GM12878 (cell line): ENCODE results near the gene CTSK. TPM values are rescaled to one million over a fixed set of nuclear protein-coding genes. Genes with fewer than 3 reads are reported as not detected.

Experiments used
- ATAC-seq: fragments of 200-7000 bp; cut with Tn5 transposase; 3 replicates; pipeline ENCODE4 v1.9.1; 2020; ENCODE audit warnings: mild to moderate bottlenecking, moderate library complexity
- BruUV-seq: library from RNA; stranded (reverse); fragments of 400-500 nt; replicated peaks from 2 replicates; lab custom pipeline; 2021; lab: Mats Ljungman, UMichigan
- CTCF ChIA-PET: fragments of 300-600 bp; sonication (Branson Sonifier 250); formaldehyde crosslinking; extraction: SDS; loops from one replicate; lab custom pipeline; 2021; ENCODE audit warnings: inconsistent platforms; lab: Yijun Ruan, JAX
- POLR2A ChIA-PET: fragments of 350-600 bp; formaldehyde crosslinking; extraction: SDS; loops from one replicate; lab custom pipeline; 2021; ENCODE audit warnings: inconsistent platforms; lab: Charles Lee
- RAD21 ChIA-PET: fragments of 300-600 bp; sonication (Branson Sonifier 250); formaldehyde crosslinking; loops from one replicate; lab custom pipeline; 2023; ENCODE audit warnings: antibody characterized with exemption; ENCODE audit not compliant: unreplicated experiment; lab: Charles Lee
- SMC1A ChIA-PET: fragments of 300-600 bp; sonication (Branson Sonifier 250); formaldehyde crosslinking; loops from one replicate; lab custom pipeline; 2023; ENCODE audit not compliant: unreplicated experiment, uncharacterized antibody; lab: Charles Lee
- DNase-seq: peaks from one replicate; pipeline ENCODE4 v3.0.0-alpha.2; 2011; ENCODE audit warnings: low read depth, low spot score
- FAIRE-seq: peaks from 3 replicates; lab custom pipeline; 2011; peaks lifted over from hg19 to GRCh38; lab: Jason Lieb, UNC
- H2AFZ ChIP-seq: 2 replicates; pipeline ENCODE4 v1.6.0; 2011; ENCODE audit warnings: low read depth, low read length, control low read depth; ENCODE audit not compliant: control insufficient read depth
- H3K27ac ChIP-seq: 2 replicates; pipeline ENCODE4 v1.5.1; 2011; ENCODE audit warnings: control low read depth; ENCODE audit not compliant: control insufficient read depth, insufficient read depth
- H3K27me3 ChIP-seq, 2 experiments: replicated peaks in 1 of 2; 2 replicates each; pipeline versions ENCODE4 v1.6.0 to v1.6.1; 2011; ENCODE audit warnings: low read length in 1 of 2; ENCODE audit not compliant: control insufficient read depth in 2 of 2, insufficient read depth in 2 of 2
- H3K36me3 ChIP-seq, 2 experiments: 2 replicates each; pipeline ENCODE4 v1.5.1; 2011; ENCODE audit warnings: low read length in 1 of 2; ENCODE audit not compliant: control insufficient read depth in 2 of 2, insufficient read depth in 2 of 2
- H3K4me1 ChIP-seq: 2 replicates; pipeline ENCODE4 v1.6.1; 2011; ENCODE audit warnings: mild to moderate bottlenecking, low read length, moderate library complexity, mixed read lengths; ENCODE audit not compliant: control insufficient read depth, insufficient read depth
- H3K4me2 ChIP-seq: 2 replicates; pipeline ENCODE4 v1.6.0; 2011; ENCODE audit warnings: control low read depth; ENCODE audit not compliant: control insufficient read depth, insufficient read depth
- H3K4me3 ChIP-seq: fragments of 200-600 bp; sonication (generic); 2 replicates; pipeline ENCODE4 v1.5.1; 2016
- H3K79me2 ChIP-seq: 2 replicates; pipeline ENCODE4 v1.6.0; 2011; ENCODE audit warnings: low read length; ENCODE audit not compliant: control insufficient read depth, insufficient read depth
- H3K9ac ChIP-seq: 2 replicates; pipeline ENCODE4 v1.8.0; 2011; ENCODE audit warnings: low read length, control low read depth, mixed read lengths; ENCODE audit not compliant: control insufficient read depth, insufficient read depth
- H3K9me3 ChIP-seq: replicated peaks from 3 replicates; pipeline ENCODE4 v1.5.1; 2011; ENCODE audit warnings: mild to moderate bottlenecking, low read length; ENCODE audit not compliant: control insufficient read depth, insufficient read depth
- H4K20me1 ChIP-seq: 2 replicates; pipeline ENCODE4 v1.6.0; 2011; ENCODE audit not compliant: control insufficient read depth, insufficient read depth
- EGR1 ChIP-seq, 2 experiments: IDR thresholded peaks; 1 replicate in 1 of 2; 2 replicates in 1 of 2; pipeline ENCODE4 v1.6.1; 2011 to 2012; ENCODE audit warnings: low read depth in 2 of 2, low read length in 2 of 2, borderline replicate concordance in 1 of 2, mild to moderate bottlenecking in 1 of 2, moderate library complexity in 1 of 2
- FOS ChIP-seq: IDR thresholded peaks from 3 replicates; pipeline ENCODE4 v1.6.1; 2011; ENCODE audit warnings: borderline replicate concordance; ENCODE audit not compliant: insufficient read length; ENCODE audit errors: extremely low read depth
- HDGF ChIP-seq: fragments of 450-650 bp; IDR thresholded peaks from 2 replicates; pipeline ENCODE4 v1.6.1; 2016; ENCODE audit warnings: antibody characterized with exemption
- NBN ChIP-seq: fragments of 450-650 bp; IDR thresholded peaks from 2 replicates; pipeline ENCODE4 v1.6.1; 2016
- WGBS: methylation state at CpG from one replicate; pipeline ENCODE4 v1.1.6; 2016; ENCODE audit warnings: low lambda C conversion rate; ENCODE audit not compliant: insufficient replicate concordance, insufficient coverage; ENCODE audit errors: missing lambda C conversion rate; 5-methylcytosine and 5-hydroxymethylcytosine counted together
- in situ Hi-C: fragments of 300-500 bp; cut with MboI; formaldehyde crosslinking; loops from 9 replicates; pipeline ENCODE4 v1.14.3; 2018; ENCODE audit warnings: mixed read lengths
- intact Hi-C: fragments of 100-400 bp; cut with micrococcal nuclease; formaldehyde crosslinking; loops from one replicate; pipeline ENCODE4 v1.14.2; 2022; ENCODE audit not compliant: unreplicated experiment
- polyA plus RNA-seq, 11 experiments: library from polyadenylated mRNA; depleted of rRNA in 4 of 11; unstranded in 6 of 11; stranded (reverse) in 5 of 11; fragments of >200 nt; fragmentation: Nextera tagmentation in 4 of 11; fragmentation: Illumina TruSeq in 1 of 11; extraction: Ambion mirVana in 4 of 11; extraction: Trizol in 1 of 11; gene quantifications; 1 replicate in 1 of 11; 2 replicates in 10 of 11; pipeline versions ENCODE4 v1.2.1 to v1.2.3, GENCODE V29; 2011 to 2016; ENCODE audit warnings: inconsistent platforms in 2 of 11, missing spikeins in 2 of 11, low read depth in 1 of 11
- total RNA-seq, 4 experiments: library from RNA; depleted of rRNA in 3 of 4; stranded (reverse); fragments of >200 nt in 3 of 4; fragmentation: Illumina TruSeq in 1 of 4; extraction: Trizol in 1 of 4; gene quantifications; 2 replicates each; pipeline versions ENCODE4 v1.2.1 to v1.2.3, GENCODE V29; 2013 to 2021

Gene CTSK
- total and polyA plus RNA-seq, 10 of the 15 experiments (the other 5 are each of a cell fraction or from before 2014, with no cell fraction given): 0.40 to 3.1 (median 0.83) TPM

- no peak for TF ChIP-seq FOS
- no peak for TF ChIP-seq NBN
Measured at GRCh38 chr1:150804671-150805070, 3.4 kb downstream of the CTSK start (continued).

GRCh38 chr1:150799089-150799488, 9.0 kb downstream of the CTSK start:
- DNase-seq (no peak), FAIRE-seq (no peak), ATAC-seq (no peak)
- Histone ChIP-seq H3K27me3 (no peaks in the 10 kb centered on the region), H3K79me2 (no peaks in the 10 kb centered on the region), H2AFZ (no peak overlapping the region), H3K9ac (no peak overlapping the region), H3K27ac (no peak overlapping the region), H3K4me1 (no peaks in the 10 kb centered on the region), H3K4me2 (no peak overlapping the region), H3K9me3 (no peaks in the 10 kb centered on the region), H4K20me1 (no peaks in the 10 kb centered on the region), H3K4me3 (no peak overlapping the region), H3K36me3 (0 out of 4 replicates have a peak, but pooled peaks cover 0 to 2% of the 10 kb centered on the region in 2 experiments)
- no TSS peak for BruUV-seq
- CTCF ChIA-PET: interaction anchor here (0.8 to 1.6 kb wide), 2 partner anchors 9 to 196 kb away, joined by 3 to 5 read pairs; partner anchors contain the start of gene CTSK
- no peak for TF ChIP-seq HDGF
- intact Hi-C loops: no loop called here
- POLR2A ChIA-PET: no interaction called here
- SMC1A ChIA-PET: interaction anchor here (1.0 kb wide), 1 partner anchor 9 kb away, joined by 4 read pairs; no protein-coding TSS in a partner anchor
- RAD21 ChIA-PET: no interaction called here
- 100% methylated on average over 5 of the region's 5 CpGs for WGBS
- in situ Hi-C loops: no loop called here

GRCh38 chr1:150798525-150798924, 9.5 kb downstream of the CTSK start:
- no peaks in the 10 kb centered on the region for H3K27me3 ChIP-seq
- no peak overlapping the region for H3K4me3 ChIP-seq
- H2AFZ ChIP-seq: no peak overlapping the region
- no TSS peak for BruUV-seq
- no peaks in the 10 kb centered on the region for H4K20me1 ChIP-seq
- 0 out of 4 replicates have a peak, but pooled peaks cover 0 to 2% of the 10 kb centered on the region in 2 experiments for H3K36me3 ChIP-seq
- no peak overlapping the region for H3K9ac ChIP-seq
- 99% methylated on average over 4 of the region's 4 CpGs for WGBS
- no peaks in the 10 kb centered on the region for H3K9me3 ChIP-seq
- POLR2A ChIA-PET: no interaction called here
- CTCF ChIA-PET: interaction anchor here (1.6 kb wide), 1 partner anchor 9 kb away, joined by 5 read pairs; the partner anchor contains the start of gene CTSK
- H3K4me1 ChIP-seq: no peaks in the 10 kb centered on the region
- SMC1A ChIA-PET: interaction anchor here (1.0 kb wide), 1 partner anchor 10 kb away, joined by 4 read pairs; no protein-coding TSS in a partner anchor
- no peak for TF ChIP-seq EGR1 (IDR thresholded peaks at IDR 0.05; ENCODE audit: borderline replicate concordance in 1 of 2, low read depth in 2 of 2, low read length in 2 of 2)
- intact Hi-C loops: no loop called here
- H3K27ac ChIP-seq: no peak overlapping the region
- no peak overlapping the region for H3K4me2 ChIP-seq
- DNase-seq (no peak), FAIRE-seq (no peak), ATAC-seq (no peak)
- in situ Hi-C loops: no loop called here
- no peaks in the 10 kb centered on the region for H3K79me2 ChIP-seq
- RAD21 ChIA-PET: no interaction called here
